ENCODE measurements around the gene WDSUB1. TPM values are rescaled to one million over a fixed set of nuclear protein-coding genes. Genes with fewer than 3 reads are reported as not detected.

Gene WDSUB1
- total RNA-seq, 1 experiment from 2014 or later = 6.4 TPM

DNA sequence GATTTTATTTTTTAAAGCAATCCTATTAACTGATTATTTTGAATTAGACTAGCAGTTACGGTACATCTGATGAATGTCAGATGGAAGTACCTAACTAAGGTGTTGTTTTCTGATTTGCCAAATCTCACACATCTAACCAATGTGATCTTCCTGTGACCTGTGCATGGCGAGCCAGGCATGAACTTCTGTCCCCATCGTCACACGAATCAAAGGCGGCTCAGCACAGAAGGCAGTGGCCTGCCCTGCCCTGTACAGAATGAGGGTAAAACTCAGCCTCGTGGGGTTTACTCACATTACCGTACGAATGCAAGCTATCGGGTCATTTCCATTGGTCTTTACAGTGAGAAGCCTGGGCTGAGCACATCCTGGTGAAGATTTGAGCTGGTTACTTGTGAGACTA, 87.3 kb downstream of the WDSUB1 start:
- DNase-seq (ENCODE audit: low read depth) = no peak

DNA sequence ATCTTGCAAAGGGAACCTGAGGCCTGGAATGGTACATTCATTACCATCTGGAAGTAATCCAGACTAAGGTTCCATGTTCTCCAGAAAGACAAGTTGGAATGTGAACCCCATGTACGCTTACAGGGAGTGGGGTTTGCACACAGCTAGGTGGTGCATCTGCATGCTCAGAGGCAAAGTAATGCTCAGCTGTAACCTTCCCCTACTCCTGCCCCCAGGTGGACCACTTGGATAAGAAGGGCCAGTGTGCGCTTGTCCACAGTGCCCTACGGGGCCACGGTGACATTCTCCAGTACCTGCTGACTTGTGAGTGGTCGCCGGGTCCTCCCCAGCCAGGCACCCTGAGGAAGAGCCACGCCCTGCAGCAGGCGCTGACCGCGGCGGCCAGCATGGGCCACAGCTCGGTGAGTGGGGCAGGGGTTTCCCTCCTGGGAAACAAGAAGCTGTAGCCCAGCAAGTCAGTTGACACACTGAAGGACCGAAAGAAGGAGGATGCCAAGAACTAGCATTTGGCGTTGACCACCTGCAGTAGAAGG, 90.0 kb downstream of the WDSUB1 start:
- DNase-seq (ENCODE audit: low read depth) = no peak

DNA sequence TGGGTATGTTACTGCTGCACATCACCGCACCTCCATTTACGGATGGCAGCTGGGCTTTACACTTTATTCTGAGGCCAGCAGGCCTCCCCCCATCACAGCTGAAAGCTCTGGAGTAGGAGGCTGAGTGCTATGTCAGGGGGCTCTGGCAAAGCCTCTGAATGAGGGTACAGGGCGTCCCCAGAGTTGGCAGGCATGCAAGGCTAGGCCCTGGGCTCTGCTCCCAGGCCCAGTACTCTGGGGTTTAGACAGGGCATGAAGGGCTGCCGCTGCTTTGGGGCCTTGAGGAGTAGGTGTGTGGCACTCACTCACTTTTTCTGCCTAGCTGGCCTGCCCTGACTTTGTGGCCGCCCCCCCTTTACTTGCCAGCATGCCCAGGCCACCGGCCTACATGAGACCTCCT, 90.8 kb downstream of the WDSUB1 start:
- DNase-seq (ENCODE audit: low read depth) = no peak

DNA sequence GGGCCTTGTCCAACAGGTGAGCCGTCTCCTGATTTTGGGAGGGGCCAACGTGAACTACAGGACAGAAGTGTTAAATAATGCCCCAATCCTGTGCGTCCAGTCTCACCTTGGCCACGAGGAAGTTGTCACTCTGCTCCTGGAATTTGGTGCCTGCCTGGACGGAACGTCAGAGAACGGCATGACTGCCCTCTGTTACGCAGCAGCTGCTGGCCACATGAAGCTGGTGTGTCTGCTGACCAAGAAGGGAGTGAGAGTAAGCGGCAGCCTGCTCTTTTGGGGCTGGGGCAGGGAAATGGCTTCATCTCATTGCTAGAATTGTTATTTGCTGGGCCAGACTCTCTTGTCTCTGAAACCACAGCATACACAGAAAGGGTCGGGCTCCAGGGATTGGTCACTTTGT, 92.3 kb downstream of the WDSUB1 start:
- no peak for DNase-seq (ENCODE audit: low read depth)

DNA sequence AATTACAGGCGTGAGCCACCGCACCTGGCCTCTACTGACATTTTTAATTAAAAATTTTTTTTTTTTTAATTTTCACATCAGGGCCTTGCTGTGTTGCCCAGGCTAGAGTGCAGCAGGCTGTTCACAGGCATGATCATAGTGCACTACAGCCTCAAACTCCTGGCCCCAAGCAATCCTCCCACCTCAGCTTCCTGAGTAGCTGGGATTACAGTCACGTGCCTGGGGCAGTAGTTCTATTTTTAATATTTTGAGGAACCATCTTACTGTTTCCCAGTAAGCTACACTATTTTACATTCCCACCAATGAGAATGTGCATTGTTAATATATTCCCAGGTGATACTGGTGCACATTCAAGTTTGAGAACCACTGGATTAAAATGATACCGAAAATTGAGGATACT, 92.7 kb downstream of the WDSUB1 start:
- no peak for DNase-seq (ENCODE audit: low read depth)

DNA sequence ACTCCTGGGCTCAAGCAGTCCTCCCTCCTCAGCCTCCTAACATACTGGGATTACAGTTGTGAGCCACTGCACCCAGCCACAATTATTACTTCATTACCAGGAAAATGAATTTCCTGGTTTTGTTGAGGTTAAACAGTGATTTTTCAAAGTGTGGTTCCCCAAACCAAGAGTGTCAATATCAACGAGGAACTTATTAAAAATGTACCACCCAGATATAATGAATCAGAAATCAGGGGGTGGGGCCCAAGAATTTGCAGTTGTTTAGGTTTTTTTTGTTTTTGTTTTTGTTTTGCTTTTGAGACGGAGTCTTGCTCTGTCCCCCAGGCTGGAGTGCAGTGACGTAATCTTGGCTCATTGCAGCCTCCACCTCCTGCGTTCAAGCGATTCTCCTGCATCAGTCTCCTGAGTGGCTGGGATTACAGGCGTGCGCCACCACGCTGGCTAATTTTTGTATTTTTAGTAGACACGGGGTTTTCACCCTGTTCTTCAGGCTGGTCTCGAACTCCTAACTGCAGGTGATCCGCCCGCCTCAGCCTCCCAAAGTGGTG, 94.1 kb downstream of the WDSUB1 start:
- no peak for DNase-seq (ENCODE audit: low read depth)

DNA sequence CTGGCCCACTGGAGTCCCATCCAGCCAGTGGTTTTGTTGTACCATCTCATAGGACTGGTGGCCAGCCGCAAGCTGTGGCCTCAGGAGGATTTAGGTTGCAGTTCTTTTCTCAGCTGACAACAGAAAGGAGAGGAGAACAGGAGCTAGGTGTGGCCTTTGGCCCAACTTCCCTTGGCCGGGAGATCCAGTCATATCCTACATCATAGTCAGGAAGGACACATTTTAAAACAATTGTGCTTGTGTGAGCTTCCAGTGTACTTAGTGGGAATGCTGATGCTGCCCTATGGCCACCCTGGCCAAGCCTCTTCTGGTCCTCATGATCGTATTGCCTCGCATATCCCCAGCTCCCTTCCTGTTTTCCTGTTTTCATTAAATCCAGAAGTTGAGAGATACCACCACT, 98.1 kb downstream of the WDSUB1 start:
- no peak for DNase-seq (ENCODE audit: low read depth)

DNA sequence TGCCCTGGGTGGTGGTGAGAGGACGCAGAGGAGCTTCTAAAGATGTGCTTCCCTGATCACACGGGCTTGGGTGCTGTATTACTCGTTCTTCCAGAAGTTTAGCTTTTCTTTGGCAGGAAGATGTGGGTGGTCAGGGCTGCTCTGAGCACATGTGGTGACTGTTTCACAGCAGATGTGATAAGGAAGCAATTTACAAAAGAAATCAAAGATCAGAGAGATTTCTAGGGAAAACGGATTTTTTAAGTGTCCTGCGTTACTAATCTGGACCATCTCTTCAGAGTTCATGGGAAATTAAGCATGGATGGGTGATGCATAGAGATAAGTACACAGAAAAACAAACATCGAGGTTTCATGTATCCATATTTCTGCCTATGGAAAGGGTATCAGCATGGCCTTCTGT, 99.4 kb downstream of the WDSUB1 start:
- DNase-seq (ENCODE audit: low read depth) = no peak

DNA sequence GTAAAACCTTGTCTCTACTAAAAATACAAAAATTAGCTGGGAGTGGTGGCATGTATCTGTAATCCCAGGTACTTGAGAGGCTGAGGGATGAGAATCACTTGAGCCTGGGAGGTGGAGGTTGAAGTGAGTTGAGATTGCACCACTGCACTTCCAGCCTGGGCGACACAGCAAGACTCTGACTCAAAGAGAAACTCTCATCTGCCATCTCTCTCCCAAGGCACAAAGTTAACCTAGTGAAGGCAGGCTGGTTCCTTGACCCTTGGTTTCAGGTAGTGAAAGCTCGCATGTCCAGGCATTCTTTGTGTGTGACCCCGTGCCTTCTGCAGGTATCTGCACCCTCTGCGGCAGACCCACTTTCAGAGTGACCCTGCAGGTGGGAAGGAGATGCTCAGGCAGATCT, 100.0 kb downstream of the WDSUB1 start:
- DNase-seq (ENCODE audit: low read depth) = no peak
